NB4 (cell line): Measurements from ENCODE around the gene ARMCX2.

Source experiments
- CTCF ChIP-seq: IDR thresholded peaks from one replicate; pipeline ENCODE4 v1.5.1; 2012; ENCODE audit warnings: low read depth, low read length
- MYC ChIP-seq: IDR thresholded peaks from 2 replicates; pipeline ENCODE4 v1.6.1; 2011; ENCODE audit warnings: low read depth, low read length
- POLR2A ChIP-seq: IDR thresholded peaks from 2 replicates; pipeline ENCODE4 v1.6.1; 2011; ENCODE audit warnings: mild to moderate bottlenecking; ENCODE audit not compliant: insufficient read length; ENCODE audit errors: extremely low read depth
- TF ChIP-seq, protein P1 (sequence below): IDR thresholded peaks from 2 replicates; pipeline ENCODE4 v1.6.1; 2011; ENCODE audit warnings: low read depth, low read length

DNA sequence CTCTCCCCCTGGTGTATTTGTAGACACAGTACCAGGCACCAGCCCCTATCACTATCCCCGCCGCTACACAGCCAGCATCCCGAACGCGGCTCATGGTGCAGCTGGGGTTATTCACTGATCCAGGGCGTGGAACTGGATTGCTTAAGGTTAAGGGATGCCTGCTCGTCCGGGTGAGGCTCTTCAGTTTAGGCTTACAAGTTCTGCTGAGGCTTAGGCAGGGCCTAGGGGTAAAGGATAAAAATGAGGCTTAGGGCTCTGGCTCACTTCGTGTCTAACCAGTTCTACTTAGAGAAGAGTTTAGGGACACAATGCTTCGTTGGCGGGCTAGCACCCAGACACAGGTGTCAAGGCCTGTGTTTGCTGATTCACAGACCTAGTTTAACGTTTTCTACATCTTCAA, 2.2 kb downstream of the ARMCX2 start:
- TF ChIP-seq CTCF (no peak), POLR2A (no peak), MYC (no peak)
- TF ChIP-seq, protein P1, sequence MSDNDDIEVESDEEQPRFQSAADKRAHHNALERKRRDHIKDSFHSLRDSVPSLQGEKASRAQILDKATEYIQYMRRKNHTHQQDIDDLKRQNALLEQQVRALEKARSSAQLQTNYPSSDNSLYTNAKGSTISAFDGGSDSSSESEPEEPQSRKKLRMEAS, result no peak
